ENCODE results near the gene GRK6. TPM values are rescaled to one million over a fixed set of nuclear protein-coding genes. Genes with fewer than 3 reads are reported as not detected.

Gene GRK6
- total and polyA plus RNA-seq, 9 of the 15 experiments (the other 6 are each of a cell fraction or from before 2014, with no cell fraction given), result 0.63 to 122 (median 44.5) TPM

GRCh38 chr5:177489119-177489716, 62.7 kb downstream of the GRK6 start:
- intact Hi-C loops (cut with micrococcal nuclease) (no loop called here), in situ Hi-C loops (cut with MboI) (no loop called here)
- ChIA-PET CTCF (ENCODE audit: low intra/inter-chr PET ratio) (no interaction called here), POLR2A (interaction anchor here (0.6 to 3.4 kb wide), 6 partner anchors 9 to 62 kb away, joined by 3 to 30 read pairs (median 4); partner anchors contain the start of gene DBN1)
- H3K36me3 ChIP-seq (ENCODE audit: control insufficient read depth, insufficient read depth, low read length), result peaks cover 86% of the 10 kb centered on the region; the same call in 2 of the 3 replicates
- H3K9me3 ChIP-seq (replicated peaks; ENCODE audit: control insufficient read depth, insufficient read depth, low read depth, low read length), result no peaks in the 10 kb centered on the region
- H3K9ac ChIP-seq (ENCODE audit: insufficient read depth in 1 of 2, low read depth in 2 of 2, low read length in 2 of 2), result peak overlapping the region in 1 of 2 experiments; percentile 48; a peak in 1 of 4 replicates
- H3K27ac ChIP-seq (ENCODE audit: extremely low read depth, low read depth, low read length), result no peak overlapping the region
- peaks cover 15% of the 10 kb centered on the region; the same call in 2 of the 3 replicates for H3K79me2 ChIP-seq (ENCODE audit: control insufficient read depth, insufficient read depth, low read length)
- WGBS (ENCODE audit: insufficient coverage, low coverage, missing lambda C conversion rate), result 97% methylated on average over 23 of the region's 26 CpGs
- H3K9me1 ChIP-seq (ENCODE audit: control insufficient read depth, insufficient read depth, low read length), result no peaks in the 10 kb centered on the region
- H3K4me2 ChIP-seq (ENCODE audit: insufficient read depth, low read length), result no peak overlapping the region
- H3K4me1 ChIP-seq (replicated peaks in 1 of 2; ENCODE audit: control insufficient read depth in 2 of 2, insufficient read depth in 2 of 2, low read length in 2 of 2), result peaks cover 18 to 65% of the 10 kb centered on the region in 2 experiments
- no peak overlapping the region for H3K4me3 ChIP-seq
- BruUV-seq (replicated peaks), result no TSS peak
- H4K20me1 ChIP-seq (replicated peaks; ENCODE audit: control insufficient read depth, insufficient read depth, low read length), result peaks cover 3% of the 10 kb centered on the region; the same call in 1 of the 2 replicates
- FAIRE-seq (no peak), ATAC-seq (no peak), DNase-seq (ENCODE audit: extremely low read depth in 1 of 4, low spot score in 3 of 4) (no peak)
- no peak overlapping the region for H2AFZ ChIP-seq (ENCODE audit: low read depth, low read length)
- no peaks in the 10 kb centered on the region for H3K27me3 ChIP-seq (ENCODE audit: control insufficient read depth in 2 of 2, insufficient read depth in 2 of 2, low read length in 2 of 2)
- TF ChIP-seq SRSF1 (IDR thresholded peaks at IDR 0.05; ENCODE audit: low read depth, low read length), result no peak
- no peak for TF ChIP-seq ZNF436 (CRISPR knock-in tag; IDR thresholded peaks at IDR 0.05)
- no peak for TF ChIP-seq SNAPC5 (CRISPR knock-in tag; IDR thresholded peaks at IDR 0.05)
- no peak for TF ChIP-seq MBD2 (IDR thresholded peaks at IDR 0.05; ENCODE audit: borderline replicate concordance, low read depth)
- no peak for TF ChIP-seq IRF2 (CRISPR knock-in tag; IDR thresholded peaks at IDR 0.05)
- TF ChIP-seq AFF1 (IDR thresholded peaks at IDR 0.05; ENCODE audit: low read depth in 1 of 2, partially characterized antibody in 2 of 2), result no peak
- TF ChIP-seq ZNF395 (CRISPR knock-in tag; IDR thresholded peaks at IDR 0.05), result no peak
- TF ChIP-seq ZNF263 (CRISPR knock-in tag; IDR thresholded peaks at IDR 0.05; ENCODE audit: borderline replicate concordance), result no peak
- TF ChIP-seq CBX5 (IDR thresholded peaks at IDR 0.05; ENCODE audit: borderline replicate concordance, low read depth), result no peak
- no peak for TF ChIP-seq SIN3A (IDR thresholded peaks at IDR 0.05; ENCODE audit: borderline replicate concordance in 2 of 2, control insufficient read depth in 1 of 2, low read depth in 2 of 2, low read length in 2 of 2)
- TF ChIP-seq POU5F1 (IDR thresholded peaks at IDR 0.05; ENCODE audit: borderline replicate concordance, low read depth, low read length, partially characterized antibody), result no peak
- 0 out of 6 replicates have a peak, but pooled peaks of 1 of the 3 experiments have one; percentile 13 for TF ChIP-seq CTCF (IDR thresholded peaks at IDR 0.05 in 2 of 3, conservative IDR thresholded peaks at IDR 0.05 in 1 of 3; ENCODE audit: insufficient read depth in 2 of 3, low read depth in 1 of 3, low read length in 3 of 3)
- TF ChIP-seq RBFOX2 (IDR thresholded peaks at IDR 0.05; ENCODE audit: low read depth, low read length), result peak; percentile 59; the same call in 1 of the 2 replicates

Measured in K562 (cell line).